HepG2 (cell line): ENCODE measurements around the gene RASA3. TPM values are rescaled to one million over a fixed set of nuclear protein-coding genes. Genes with fewer than 3 reads are reported as not detected.

Source experiments
- ADNP ChIP-seq: sonication (generic); formaldehyde crosslinking; IDR thresholded peaks from 2 replicates; pipeline ENCODE4 v1.4.0; 2020; ENCODE audit warnings: missing genetic modification reagents
- AGO1 ChIP-seq: fragments of 200-400 bp; formaldehyde crosslinking; IDR thresholded peaks from 2 replicates; pipeline ENCODE4 v1.6.1; 2017; ENCODE audit warnings: mild to moderate bottlenecking, low read depth, low read length, moderate library complexity; ENCODE audit not compliant: poor library complexity, severe bottlenecking
- ARHGAP35 ChIP-seq: sonication (generic); formaldehyde crosslinking; IDR thresholded peaks from 2 replicates; pipeline ENCODE4 v1.9.0; 2022; ENCODE audit warnings: mild to moderate bottlenecking, inconsistent platforms, moderate library complexity, missing genetic modification reagents, borderline replicate concordance
- BRCA1 ChIP-seq: sonication (generic); formaldehyde crosslinking; IDR thresholded peaks from 2 replicates; pipeline ENCODE4 v1.4.0; 2020; ENCODE audit warnings: missing genetic modification reagents
- GATA4 ChIP-seq: sonication (generic); IDR thresholded peaks from 2 replicates; pipeline ENCODE4 v1.6.1; 2016; ENCODE audit warnings: antibody characterized with exemption, low read depth, borderline replicate concordance
- MBD4 ChIP-seq: IDR thresholded peaks from 2 replicates; pipeline ENCODE4 v1.6.1; 2012; ENCODE audit warnings: low read length, inconsistent platforms, borderline replicate concordance
- MTA3 ChIP-seq: sonication (generic); formaldehyde crosslinking; IDR thresholded peaks from 2 replicates; pipeline ENCODE4 v1.4.0; 2020; ENCODE audit warnings: missing genetic modification reagents
- RXRB ChIP-seq: IDR thresholded peaks from 2 replicates; pipeline ENCODE4 v1.6.1; 2016; ENCODE audit warnings: borderline replicate concordance, missing genetic modification reagents, missing compliant biosample characterization
- STAG1 ChIP-seq: sonication (generic); formaldehyde crosslinking; IDR thresholded peaks from 2 replicates; pipeline ENCODE4 v1.4.0; 2020; ENCODE audit warnings: missing genetic modification reagents
- TCF12 ChIP-seq, 2 experiments: fragments of 450-650 bp in 1 of 2; sonication (generic) in 1 of 2; formaldehyde crosslinking in 1 of 2; IDR thresholded peaks; 2 replicates each; pipeline versions ENCODE4 v1.6.1 to v1.8.0; 2017 to 2022; ENCODE audit warnings: antibody characterized with exemption in 1 of 2, mild to moderate bottlenecking in 1 of 2, missing genetic modification reagents in 1 of 2, moderate library complexity in 1 of 2
- ZNF124 ChIP-seq: sonication (generic); formaldehyde crosslinking; IDR thresholded peaks from 2 replicates; pipeline ENCODE4 v1.4.0; 2020; ENCODE audit warnings: missing genetic modification reagents
- ZNF225 ChIP-seq: sonication (generic); formaldehyde crosslinking; IDR thresholded peaks from 2 replicates; pipeline ENCODE4 v1.4.0; 2020; ENCODE audit warnings: mild to moderate bottlenecking, missing genetic modification reagents
- ZNF292 ChIP-seq: sonication (generic); formaldehyde crosslinking; IDR thresholded peaks from 2 replicates; pipeline ENCODE4 v1.8.1; 2022; ENCODE audit warnings: mild to moderate bottlenecking, low read depth, missing genetic modification reagents, borderline replicate concordance
- ZNF563 ChIP-seq: sonication (generic); formaldehyde crosslinking; IDR thresholded peaks from 2 replicates; pipeline ENCODE4 v1.8.0; 2022; ENCODE audit warnings: mild to moderate bottlenecking, moderate library complexity, missing genetic modification reagents
- ZNF614 ChIP-seq: IDR thresholded peaks from 2 replicates; pipeline ENCODE4 v1.6.1; 2018; ENCODE audit warnings: missing biosample characterization, missing genetic modification reagents, inconsistent platforms, borderline replicate concordance
- ZNF720 ChIP-seq: sonication (generic); formaldehyde crosslinking; IDR thresholded peaks from 2 replicates; pipeline ENCODE4 v1.4.0; 2020; ENCODE audit warnings: missing genetic modification reagents
- polyA plus RNA-seq, 8 experiments: library from polyadenylated mRNA; depleted of rRNA in 3 of 8; stranded (reverse) in 7 of 8; unstranded in 1 of 8; fragments of >200 nt; fragmentation: Illumina TruSeq in 4 of 8; extraction: Trizol in 4 of 8; gene quantifications; 2 replicates each; pipeline versions ENCODE4 v1.2.1 to v1.2.3, GENCODE V29; 2011 to 2016; ENCODE audit warnings: low read depth in 4 of 8, missing spikeins in 1 of 8, mixed read lengths in 1 of 8; ENCODE audit not compliant: insufficient read depth in 1 of 8
- total RNA-seq, 5 experiments: library from RNA; depleted of rRNA; stranded (reverse); fragments of >200 nt; fragmentation: Illumina TruSeq; extraction: Trizol; gene quantifications; 2 replicates each; pipeline ENCODE4 v1.2.3, GENCODE V29; 2016; ENCODE audit warnings: low read depth in 1 of 5
- TF ChIP-seq, protein P1 (sequence below): sonication (generic); formaldehyde crosslinking; IDR thresholded peaks from 2 replicates; pipeline ENCODE4 v1.5.1; 2020; ENCODE audit warnings: mild to moderate bottlenecking, missing genetic modification reagents, moderate library complexity
- TF ChIP-seq, protein P2 (sequence below): sonication (generic); formaldehyde crosslinking; IDR thresholded peaks from 2 replicates; pipeline ENCODE4 v1.5.0; 2020; ENCODE audit warnings: mild to moderate bottlenecking, low read depth, missing genetic modification reagents, borderline replicate concordance
- TF ChIP-seq, protein P3 (sequence below): sonication (generic); formaldehyde crosslinking; conservative IDR thresholded peaks from 2 replicates; pipeline ENCODE4 v1.8.0; 2022; ENCODE audit warnings: mild to moderate bottlenecking, moderate library complexity, missing genetic modification reagents
- TF ChIP-seq, protein P4 (sequence below): sonication (generic); formaldehyde crosslinking; IDR thresholded peaks from 2 replicates; pipeline ENCODE4 v1.8.1; 2022; ENCODE audit warnings: low read depth, mild to moderate bottlenecking, missing genetic modification reagents

The RASA3 gene
- total and polyA plus RNA-seq, 2 of the 13 experiments (the other 11 are each of a cell fraction or from before 2014, with no cell fraction given): 0.05 TPM; not detected in 1

DNA sequence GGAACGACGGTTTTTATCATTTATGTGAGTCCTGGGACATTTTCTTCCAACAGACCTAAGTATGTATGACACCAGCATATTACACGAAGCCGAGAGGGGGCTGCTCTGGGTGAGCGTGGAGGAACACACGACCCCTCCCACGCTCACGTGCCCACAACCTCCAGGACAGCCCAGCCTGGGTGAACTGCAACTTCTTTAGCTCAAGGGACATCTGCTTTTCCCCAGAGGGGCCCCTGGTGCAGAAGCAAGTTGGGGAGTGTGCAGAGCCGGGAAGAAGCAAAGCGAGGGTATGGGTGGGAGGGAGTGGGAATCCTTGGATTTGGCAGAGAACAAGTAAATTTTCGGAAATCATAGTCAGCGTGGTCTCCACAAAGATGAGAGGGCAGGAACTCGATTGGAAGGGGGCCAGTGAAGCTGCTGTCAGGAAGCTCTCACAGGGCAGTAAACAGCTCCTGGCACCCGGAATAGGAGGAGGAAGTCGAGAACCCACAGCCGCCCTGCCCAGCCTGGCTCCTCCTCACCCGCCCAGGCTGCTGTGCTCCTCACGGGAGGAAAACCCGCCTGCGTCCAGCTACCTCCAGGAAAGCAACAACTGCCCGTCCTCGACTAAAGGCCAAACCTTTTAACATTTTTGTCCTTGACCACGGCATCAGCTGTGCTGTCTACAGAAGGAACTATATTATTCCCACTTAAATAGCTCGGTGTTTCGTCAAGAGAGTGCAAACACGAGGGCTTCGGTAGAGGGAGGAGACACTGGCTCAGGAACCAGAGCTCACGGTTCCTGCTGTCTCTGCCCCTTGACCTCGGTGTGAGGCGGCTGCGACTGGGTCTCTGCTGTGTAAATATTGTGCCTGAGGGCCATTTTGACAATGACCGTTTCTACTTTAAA, 29.5 kb upstream of the RASA3 start (continued):
- TF ChIP-seq, protein P1, sequence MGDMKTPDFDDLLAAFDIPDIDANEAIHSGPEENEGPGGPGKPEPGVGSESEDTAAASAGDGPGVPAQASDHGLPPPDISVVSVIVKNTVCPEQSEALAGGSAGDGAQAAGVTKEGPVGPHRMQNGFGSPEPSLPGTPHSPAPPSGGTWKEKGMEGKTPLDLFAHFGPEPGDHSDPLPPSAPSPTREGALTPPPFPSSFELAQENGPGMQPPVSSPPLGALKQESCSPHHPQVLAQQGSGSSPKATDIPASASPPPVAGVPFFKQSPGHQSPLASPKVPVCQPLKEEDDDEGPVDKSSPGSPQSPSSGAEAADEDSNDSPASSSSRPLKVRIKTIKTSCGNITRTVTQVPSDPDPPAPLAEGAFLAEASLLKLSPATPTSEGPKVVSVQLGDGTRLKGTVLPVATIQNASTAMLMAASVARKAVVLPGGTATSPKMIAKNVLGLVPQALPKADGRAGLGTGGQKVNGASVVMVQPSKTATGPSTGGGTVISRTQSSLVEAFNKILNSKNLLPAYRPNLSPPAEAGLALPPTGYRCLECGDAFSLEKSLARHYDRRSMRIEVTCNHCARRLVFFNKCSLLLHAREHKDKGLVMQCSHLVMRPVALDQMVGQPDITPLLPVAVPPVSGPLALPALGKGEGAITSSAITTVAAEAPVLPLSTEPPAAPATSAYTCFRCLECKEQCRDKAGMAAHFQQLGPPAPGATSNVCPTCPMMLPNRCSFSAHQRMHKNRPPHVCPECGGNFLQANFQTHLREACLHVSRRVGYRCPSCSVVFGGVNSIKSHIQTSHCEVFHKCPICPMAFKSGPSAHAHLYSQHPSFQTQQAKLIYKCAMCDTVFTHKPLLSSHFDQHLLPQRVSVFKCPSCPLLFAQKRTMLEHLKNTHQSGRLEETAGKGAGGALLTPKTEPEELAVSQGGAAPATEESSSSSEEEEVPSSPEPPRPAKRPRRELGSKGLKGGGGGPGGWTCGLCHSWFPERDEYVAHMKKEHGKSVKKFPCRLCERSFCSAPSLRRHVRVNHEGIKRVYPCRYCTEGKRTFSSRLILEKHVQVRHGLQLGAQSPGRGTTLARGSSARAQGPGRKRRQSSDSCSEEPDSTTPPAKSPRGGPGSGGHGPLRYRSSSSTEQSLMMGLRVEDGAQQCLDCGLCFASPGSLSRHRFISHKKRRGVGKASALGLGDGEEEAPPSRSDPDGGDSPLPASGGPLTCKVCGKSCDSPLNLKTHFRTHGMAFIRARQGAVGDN: peak; percentile 69
- TF ChIP-seq ZNF614 (CRISPR knock-in tag): no peak
- TF ChIP-seq GATA4: no peak
- no peak for TF ChIP-seq ADNP (CRISPR knock-in tag)
- no peak for TF ChIP-seq STAG1
- TF ChIP-seq AGO1: no peak
- TF ChIP-seq BRCA1: no peak
- no peak for TF ChIP-seq ZNF563 (CRISPR knock-in tag)
- TF ChIP-seq ZNF292 (CRISPR knock-in tag): peak; percentile 43; the same call in 1 of the 2 replicates
- no peak for TF ChIP-seq TCF12 (IDR thresholded peaks at IDR 0.05)
- no peak for TF ChIP-seq TCF12 (CRISPR knock-in tag; IDR thresholded peaks at IDR 0.05)
- no peak for TF ChIP-seq ZNF225 (CRISPR knock-in tag)
- no peak for TF ChIP-seq ZNF124 (CRISPR knock-in tag)
- no peak for TF ChIP-seq RXRB (CRISPR knock-in tag)
- TF ChIP-seq, protein P2, sequence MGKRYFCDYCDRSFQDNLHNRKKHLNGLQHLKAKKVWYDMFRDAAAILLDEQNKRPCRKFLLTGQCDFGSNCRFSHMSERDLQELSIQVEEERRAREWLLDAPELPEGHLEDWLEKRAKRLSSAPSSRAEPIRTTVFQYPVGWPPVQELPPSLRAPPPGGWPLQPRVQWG: no peak
- TF ChIP-seq MTA3 (CRISPR knock-in tag): no peak
- TF ChIP-seq ARHGAP35 (CRISPR knock-in tag): no peak
- TF ChIP-seq, protein P3, sequence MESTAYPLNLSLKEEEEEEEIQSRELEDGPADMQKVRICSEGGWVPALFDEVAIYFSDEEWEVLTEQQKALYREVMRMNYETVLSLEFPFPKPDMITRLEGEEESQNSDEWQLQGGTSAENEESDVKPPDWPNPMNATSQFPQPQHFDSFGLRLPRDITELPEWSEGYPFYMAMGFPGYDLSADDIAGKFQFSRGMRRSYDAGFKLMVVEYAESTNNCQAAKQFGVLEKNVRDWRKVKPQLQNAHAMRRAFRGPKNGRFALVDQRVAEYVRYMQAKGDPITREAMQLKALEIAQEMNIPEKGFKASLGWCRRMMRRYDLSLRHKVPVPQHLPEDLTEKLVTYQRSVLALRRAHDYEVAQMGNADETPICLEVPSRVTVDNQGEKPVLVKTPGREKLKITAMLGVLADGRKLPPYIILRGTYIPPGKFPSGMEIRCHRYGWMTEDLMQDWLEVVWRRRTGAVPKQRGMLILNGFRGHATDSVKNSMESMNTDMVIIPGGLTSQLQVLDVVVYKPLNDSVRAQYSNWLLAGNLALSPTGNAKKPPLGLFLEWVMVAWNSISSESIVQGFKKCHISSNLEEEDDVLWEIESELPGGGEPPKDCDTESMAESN (CRISPR knock-in tag): no peak
- TF ChIP-seq ZNF720: no peak
- no peak for TF ChIP-seq MBD4
- TF ChIP-seq, protein P4, sequence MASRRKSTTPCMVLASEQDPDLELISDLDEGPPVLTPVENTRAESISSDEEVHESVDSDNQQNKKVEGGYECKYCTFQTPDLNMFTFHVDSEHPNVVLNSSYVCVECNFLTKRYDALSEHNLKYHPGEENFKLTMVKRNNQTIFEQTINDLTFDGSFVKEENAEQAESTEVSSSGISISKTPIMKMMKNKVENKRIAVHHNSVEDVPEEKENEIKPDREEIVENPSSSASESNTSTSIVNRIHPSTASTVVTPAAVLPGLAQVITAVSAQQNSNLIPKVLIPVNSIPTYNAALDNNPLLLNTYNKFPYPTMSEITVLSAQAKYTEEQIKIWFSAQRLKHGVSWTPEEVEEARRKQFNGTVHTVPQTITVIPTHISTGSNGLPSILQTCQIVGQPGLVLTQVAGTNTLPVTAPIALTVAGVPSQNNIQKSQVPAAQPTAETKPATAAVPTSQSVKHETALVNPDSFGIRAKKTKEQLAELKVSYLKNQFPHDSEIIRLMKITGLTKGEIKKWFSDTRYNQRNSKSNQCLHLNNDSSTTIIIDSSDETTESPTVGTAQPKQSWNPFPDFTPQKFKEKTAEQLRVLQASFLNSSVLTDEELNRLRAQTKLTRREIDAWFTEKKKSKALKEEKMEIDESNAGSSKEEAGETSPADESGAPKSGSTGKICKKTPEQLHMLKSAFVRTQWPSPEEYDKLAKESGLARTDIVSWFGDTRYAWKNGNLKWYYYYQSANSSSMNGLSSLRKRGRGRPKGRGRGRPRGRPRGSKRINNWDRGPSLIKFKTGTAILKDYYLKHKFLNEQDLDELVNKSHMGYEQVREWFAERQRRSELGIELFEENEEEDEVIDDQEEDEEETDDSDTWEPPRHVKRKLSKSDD: no peak
